ENCODE results near the gene ATP8B1. TPM values are rescaled to one million over a fixed set of nuclear protein-coding genes. Genes with fewer than 3 reads are reported as not detected.

ATP8B1 gene
- total RNA-seq, 1 experiment from 2014 or later = 5.6 TPM

GRCh38 chr18:57803103-57803969 lies at the start of gene ATP8B1 (continued):
- TF ChIP-seq ZNF396 (CRISPR knock-in tag; IDR thresholded peaks at IDR 0.05; ENCODE audit: borderline replicate concordance) (no peak), USF1 (CRISPR knock-in tag; IDR thresholded peaks at IDR 0.05) (peak; percentile 37; the same call in 1 of the 2 replicates), CTCF (IDR thresholded peaks at IDR 0.05) (no peak), GRHL2 (CRISPR knock-in tag; IDR thresholded peaks at IDR 0.05; ENCODE audit: insufficient replicate concordance, severe bottlenecking) (no peak), ZNF425 (CRISPR knock-in tag; conservative IDR thresholded peaks at IDR 0.05) (no peak), GABPB1 (CRISPR knock-in tag; IDR thresholded peaks at IDR 0.05) (peak; percentile 41; the same call in 1 of the 2 replicates), ZNF423 (CRISPR knock-in tag; IDR thresholded peaks at IDR 0.05) (no peak), ESRRA (CRISPR knock-in tag; IDR thresholded peaks at IDR 0.05; ENCODE audit: borderline replicate concordance) (no peak; the same call in 1 of the 2 replicates), ZMAT4 (CRISPR knock-in tag; IDR thresholded peaks at IDR 0.05) (no peak), ATF6 (CRISPR knock-in tag; IDR thresholded peaks at IDR 0.05) (no peak), ERG (CRISPR knock-in tag; IDR thresholded peaks at IDR 0.05) (no peak), E2F4 (CRISPR knock-in tag; IDR thresholded peaks at IDR 0.05; ENCODE audit: borderline replicate concordance, low read depth) (no peak), E2F1 (CRISPR knock-in tag; IDR thresholded peaks at IDR 0.05) (no peak), TCF7 (CRISPR knock-in tag; IDR thresholded peaks at IDR 0.05; ENCODE audit: low read depth) (no peak), SP1 (CRISPR knock-in tag; conservative IDR thresholded peaks at IDR 0.05) (peak; percentile 67; the same call in 1 of the 2 replicates), AFF4 (CRISPR knock-in tag; IDR thresholded peaks at IDR 0.05; ENCODE audit: borderline replicate concordance) (0 out of 2 replicates have a peak, but pooled peaks have one; percentile 75), SMAD3 (CRISPR knock-in tag; IDR thresholded peaks at IDR 0.05; ENCODE audit: borderline replicate concordance) (no peak), ZBTB43 (CRISPR knock-in tag; IDR thresholded peaks at IDR 0.05) (no peak), IRF1 (CRISPR knock-in tag; IDR thresholded peaks at IDR 0.05) (no peak)
